H9 (cell line): ENCODE results near the gene TM9SF2. TPM values are rescaled to one million over a fixed set of nuclear protein-coding genes. Genes with fewer than 3 reads are reported as not detected.

ENCODE experiments used
- DNase-seq: peaks from one replicate; pipeline ENCODE4 v3.0.0-alpha.2; 2017
- H2AFZ ChIP-seq: one replicate; pipeline ENCODE4 v1.6.1; 2013; ENCODE audit warnings: mild to moderate bottlenecking, low read length, control low read depth, moderate library complexity
- H2AK5ac ChIP-seq: 2 replicates; pipeline ENCODE4 v1.6.1; 2013; ENCODE audit warnings: low read length, control low read depth, mixed read lengths; ENCODE audit not compliant: insufficient read length
- H2BK120ac ChIP-seq: one replicate; pipeline ENCODE4 v1.6.1; 2013; ENCODE audit warnings: low read depth, mild to moderate bottlenecking, low read length, control low read depth, inconsistent platforms; ENCODE audit not compliant: poor library complexity, severe bottlenecking
- H2BK12ac ChIP-seq: 2 replicates; pipeline ENCODE4 v1.6.1; 2013; ENCODE audit warnings: low read length, control low read depth, mixed read lengths, low read depth; ENCODE audit not compliant: insufficient read length
- H2BK15ac ChIP-seq: 2 replicates; pipeline ENCODE4 v1.6.1; 2013; ENCODE audit warnings: low read depth, low read length, control low read depth
- H2BK20ac ChIP-seq: one replicate; pipeline ENCODE4 v1.6.1; 2013; ENCODE audit warnings: low read depth, mild to moderate bottlenecking, low read length, control low read depth, inconsistent platforms; ENCODE audit not compliant: poor library complexity, severe bottlenecking
- H2BK5ac ChIP-seq: 2 replicates; pipeline ENCODE4 v1.6.1; 2013; ENCODE audit warnings: low read length, control low read depth, mixed read lengths; ENCODE audit not compliant: insufficient read length
- H3K14ac ChIP-seq: 2 replicates; pipeline ENCODE4 v1.6.1; 2013; ENCODE audit warnings: low read length, control low read depth; ENCODE audit not compliant: insufficient read depth
- H3K18ac ChIP-seq: 2 replicates; pipeline ENCODE4 v1.6.1; 2013; ENCODE audit warnings: low read depth, mild to moderate bottlenecking, mixed read lengths, low read length, control low read depth; ENCODE audit not compliant: insufficient read length
- H3K23ac ChIP-seq: 2 replicates; pipeline ENCODE4 v1.6.1; 2013; ENCODE audit warnings: low read length, control low read depth, mixed read lengths, low read depth; ENCODE audit not compliant: insufficient read length
- H3K23me2 ChIP-seq: 2 replicates; pipeline ENCODE4 v1.6.1; 2013; ENCODE audit warnings: low read depth, mild to moderate bottlenecking, mixed read lengths, low read length, control low read depth; ENCODE audit not compliant: insufficient read length, poor library complexity, severe bottlenecking
- H3K27ac ChIP-seq: 2 replicates; pipeline ENCODE4 v1.5.1; 2013; ENCODE audit warnings: low read length, control low read depth, mixed read lengths, low read depth; ENCODE audit not compliant: insufficient read length
- H3K27me3 ChIP-seq: 2 replicates; pipeline ENCODE4 v1.6.1; 2013; ENCODE audit warnings: low read length, control low read depth, inconsistent platforms; ENCODE audit not compliant: insufficient read depth
- H3K4ac ChIP-seq: 2 replicates; pipeline ENCODE4 v1.6.1; 2013; ENCODE audit warnings: low read depth, mild to moderate bottlenecking, control low read depth, inconsistent platforms, low read length, moderate library complexity
- H3K4me1 ChIP-seq: 2 replicates; pipeline ENCODE4 v1.6.1; 2013; ENCODE audit warnings: low read length, control low read depth, inconsistent platforms; ENCODE audit not compliant: insufficient read depth
- H3K4me2 ChIP-seq: 2 replicates; pipeline ENCODE4 v1.6.1; 2013; ENCODE audit warnings: low read length, control low read depth, mixed read lengths; ENCODE audit not compliant: insufficient read length, insufficient read depth
- H3K56ac ChIP-seq: 2 replicates; pipeline ENCODE4 v1.6.1; 2013; ENCODE audit warnings: low read depth, mild to moderate bottlenecking, mixed read lengths, low read length, control low read depth; ENCODE audit not compliant: insufficient read length
- H3K79me1 ChIP-seq: 2 replicates; pipeline ENCODE4 v1.6.1; 2013; ENCODE audit warnings: low read depth, mild to moderate bottlenecking, moderate library complexity, low read length, control low read depth, inconsistent platforms; ENCODE audit not compliant: insufficient read depth, poor library complexity, severe bottlenecking
- H3K79me2 ChIP-seq: 2 replicates; pipeline ENCODE4 v1.6.1; 2013; ENCODE audit warnings: low read length, control low read depth, inconsistent platforms; ENCODE audit not compliant: insufficient read depth
- H3K9ac ChIP-seq: 2 replicates; pipeline ENCODE4 v1.6.1; 2013; ENCODE audit warnings: low read length, control low read depth, mixed read lengths; ENCODE audit not compliant: insufficient read length; ENCODE audit errors: extremely low read depth
- H3K9me3 ChIP-seq: one replicate; pipeline ENCODE4 v1.6.1; 2013; ENCODE audit warnings: low read depth, low read length, inconsistent platforms; ENCODE audit not compliant: control insufficient read depth
- H3T11ph ChIP-seq: one replicate; pipeline ENCODE4 v1.6.1; 2013; ENCODE audit warnings: mild to moderate bottlenecking, low read length, control low read depth, inconsistent platforms
- H4K20me1 ChIP-seq: one replicate; pipeline ENCODE4 v1.6.1; 2013; ENCODE audit not compliant: control insufficient read depth, insufficient read length, insufficient read depth
- H4K5ac ChIP-seq: 2 replicates; pipeline ENCODE4 v1.6.1; 2013; ENCODE audit warnings: low read depth, mild to moderate bottlenecking, mixed read lengths, low read length, control low read depth; ENCODE audit not compliant: insufficient read length
- H4K8ac ChIP-seq: replicated peaks from 2 replicates; pipeline ENCODE4 v1.6.1; 2013; ENCODE audit warnings: low read length, control low read depth, mixed read lengths, low read depth; ENCODE audit not compliant: insufficient read length
- H4K91ac ChIP-seq: 2 replicates; pipeline ENCODE4 v1.6.1; 2013; ENCODE audit warnings: low read depth, mild to moderate bottlenecking, moderate library complexity, mixed read lengths, low read length, control low read depth; ENCODE audit not compliant: insufficient read length
- H3K27ac Mint-ChIP-seq, 3 experiments: 2 replicates in 2 of 3; 3 replicates in 1 of 3; pipeline ENCODE4 v1.8.0; 2020 to 2021; ENCODE audit warnings: mixed read lengths in 3 of 3, mild to moderate bottlenecking in 1 of 3, moderate library complexity in 1 of 3
- H3K27me3 Mint-ChIP-seq: 2 replicates; pipeline ENCODE4 v1.8.0; 2021; ENCODE audit warnings: low read depth, mild to moderate bottlenecking, moderate library complexity, mixed read lengths
- H3K36me3 Mint-ChIP-seq, 3 experiments: 2 replicates in 2 of 3; 3 replicates in 1 of 3; pipeline ENCODE4 v1.8.0; 2020 to 2021; ENCODE audit warnings: low read depth in 3 of 3, mixed read lengths in 3 of 3; ENCODE audit not compliant: insufficient read depth in 1 of 3
- H3K4me1 Mint-ChIP-seq, 2 experiments: 2 replicates each; pipeline ENCODE4 v1.8.0; 2020; ENCODE audit warnings: mixed read lengths in 2 of 2
- H3K4me3 Mint-ChIP-seq, 2 experiments: 2 replicates in 1 of 2; 3 replicates in 1 of 2; pipeline ENCODE4 v1.8.0; 2020 to 2021; ENCODE audit warnings: mild to moderate bottlenecking in 2 of 2, mixed read lengths in 2 of 2, moderate library complexity in 1 of 2
- H3K9me3 Mint-ChIP-seq, 2 experiments: 2 replicates in 1 of 2; 3 replicates in 1 of 2; pipeline ENCODE4 v1.8.0; 2020; ENCODE audit warnings: mild to moderate bottlenecking in 2 of 2, mixed read lengths in 2 of 2, moderate library complexity in 1 of 2
- CTCF ChIP-seq: fragments of 200-600 bp; sonication (generic); conservative IDR thresholded peaks from 3 replicates; pipeline ENCODE4 v1.8.0; 2021; ENCODE audit warnings: antibody characterized with exemption, mild to moderate bottlenecking
- WGBS: extraction: QIAGEN DNeasy Blood & Tissue Kit; methylation state at CpG from one replicate; pipeline ENCODE4 v1.1.7; 2013; ENCODE audit warnings: missing lambda C conversion rate, low lambda C conversion rate, mixed read lengths; ENCODE audit not compliant: insufficient read length; ENCODE audit errors: extremely low coverage; 5-methylcytosine and 5-hydroxymethylcytosine counted together
- total RNA-seq: library from RNA; stranded (reverse); gene quantifications from 2 replicates; pipeline ENCODE4 v1.2.1, GENCODE V29; 2021

TM9SF2 gene
- total RNA-seq, 1 experiment from 2014 or later, result 86.1 TPM

GRCh38 chr13:99522298-99522697, 21.0 kb downstream of the TM9SF2 start:
- no peak overlapping the region for H2AFZ ChIP-seq
- H2BK20ac ChIP-seq, result no peak overlapping the region
- H2AK5ac ChIP-seq, result no peak overlapping the region
- no peak overlapping the region for H3K4ac ChIP-seq
- Mint-ChIP-seq H3K27me3 (no peaks in the 10 kb centered on the region), H3K9me3 (no peaks in the 10 kb centered on the region), H3K36me3 (peaks cover 27 to 59% (median 44%) of the 10 kb centered on the region in 3 experiments), H3K4me1 (peaks cover 17 to 18% of the 10 kb centered on the region in 2 experiments), H3K4me3 (no peak overlapping the region), H3K27ac (no peak overlapping the region)
- no peak overlapping the region for H3K14ac ChIP-seq
- H2BK15ac ChIP-seq, result no peak overlapping the region
- no peak for TF ChIP-seq CTCF
- H3K9ac ChIP-seq, result no peak overlapping the region
- H2BK120ac ChIP-seq, result no peak overlapping the region
- DNase-seq, result no peak
- H3T11ph ChIP-seq, result no peak overlapping the region
- H4K20me1 ChIP-seq, result no peaks in the 10 kb centered on the region
- H3K79me2 ChIP-seq, result no peaks in the 10 kb centered on the region
- H3K27me3 ChIP-seq, result no peaks in the 10 kb centered on the region
- H3K56ac ChIP-seq, result no peak overlapping the region
- no peaks in the 10 kb centered on the region for H3K4me1 ChIP-seq
- no peak overlapping the region for H3K4me2 ChIP-seq
- no peak overlapping the region for H2BK5ac ChIP-seq
- no peaks in the 10 kb centered on the region for H3K23me2 ChIP-seq
- WGBS, result no CpG with 5 or more reads among the region's 2 CpGs
- no peak overlapping the region for H3K23ac ChIP-seq
- no peak overlapping the region for H3K18ac ChIP-seq
- H2BK12ac ChIP-seq, result no peak overlapping the region
- H4K91ac ChIP-seq, result no peak overlapping the region
- H4K8ac ChIP-seq, result no peak overlapping the region
- no peaks in the 10 kb centered on the region for H3K79me1 ChIP-seq
- no peaks in the 10 kb centered on the region for H3K9me3 ChIP-seq
- no peak overlapping the region for H3K27ac ChIP-seq
- no peak overlapping the region for H4K5ac ChIP-seq
